Measurements from ENCODE around the gene ARHGAP32.
"Not testable (repeated sequence)": the region's sequence is repeated elsewhere in the genome, so short reads cannot be mapped to it uniquely, and the experiment has no call there.

ARHGAP32 gene

GRCh38 chr11:128933481-128934178 lies 258.5 kb downstream of the ARHGAP32 start:
- DNase-seq (ENCODE audit: low read depth, low spot score), result no peak

- DNase-seq (ENCODE audit: low read depth, low spot score), result no peak
Observed at GRCh38 chr11:128931668-128932067, 260.5 kb downstream of the ARHGAP32 start.

- DNase-seq (ENCODE audit: low read depth, low spot score), result no peak
Observed at GRCh38 chr11:128931066-128931465, 261.1 kb downstream of the ARHGAP32 start.

- peak; percentile 48 for DNase-seq (ENCODE audit: low read depth, low spot score)
Observed at GRCh38 chr11:128929991-128930390, 262.1 kb downstream of the ARHGAP32 start.

- DNase-seq (ENCODE audit: low read depth, low spot score), result no peak
Observed at GRCh38 chr11:128929468-128929867, 262.7 kb downstream of the ARHGAP32 start.

GRCh38 chr11:128928400-128928799 lies 263.7 kb downstream of the ARHGAP32 start:
- no peak for DNase-seq (ENCODE audit: low read depth, low spot score)

- DNase-seq (ENCODE audit: low read depth, low spot score), result no peak
Observed at GRCh38 chr11:128927683-128928336, 264.3 kb downstream of the ARHGAP32 start.

GRCh38 chr11:128927108-128927461 lies 265.0 kb downstream of the ARHGAP32 start:
- DNase-seq (ENCODE audit: low read depth, low spot score), result no peak

- no peak for DNase-seq (ENCODE audit: low read depth, low spot score)
Observed at GRCh38 chr11:128926437-128927107, 265.6 kb downstream of the ARHGAP32 start.

GRCh38 chr11:128926000-128926399 lies 266.1 kb downstream of the ARHGAP32 start:
- DNase-seq (ENCODE audit: low read depth, low spot score), result no peak

GRCh38 chr11:128925250-128925600 lies 266.9 kb downstream of the ARHGAP32 start:
- no peak for DNase-seq (ENCODE audit: low read depth, low spot score)

GRCh38 chr11:128924510-128925249 lies 267.4 kb downstream of the ARHGAP32 start:
- DNase-seq (ENCODE audit: low read depth, low spot score), result no peak

GRCh38 chr11:128924104-128924503 lies 268.0 kb downstream of the ARHGAP32 start:
- no peak for DNase-seq (ENCODE audit: low read depth, low spot score)

- no peak for DNase-seq (ENCODE audit: low read depth, low spot score)
Observed at GRCh38 chr11:128921793-128922192, 270.3 kb downstream of the ARHGAP32 start.

GRCh38 chr11:128920666-128921065 lies 271.5 kb downstream of the ARHGAP32 start:
- DNase-seq (ENCODE audit: low read depth, low spot score), result no peak

- DNase-seq (ENCODE audit: low read depth, low spot score), result not testable (repeated sequence)
Observed at GRCh38 chr11:128919635-128920034, 272.5 kb downstream of the ARHGAP32 start.

GRCh38 chr11:128919216-128919615 lies 272.9 kb downstream of the ARHGAP32 start:
- DNase-seq (ENCODE audit: low read depth, low spot score), result no peak

GRCh38 chr11:128917144-128917724 lies 274.9 kb downstream of the ARHGAP32 start:
- no peak for DNase-seq (ENCODE audit: low read depth, low spot score)

GRCh38 chr11:128916681-128917080 lies 275.4 kb downstream of the ARHGAP32 start:
- no peak for DNase-seq (ENCODE audit: low read depth, low spot score)

GRCh38 chr11:128916037-128916572 lies 276.0 kb downstream of the ARHGAP32 start:
- no peak for DNase-seq (ENCODE audit: low read depth, low spot score)

GRCh38 chr11:128915149-128915521 lies 277.0 kb downstream of the ARHGAP32 start:
- DNase-seq (ENCODE audit: low read depth, low spot score), result no peak

Measured in astrocyte of the hippocampus (primary cell).